Measurements from ENCODE around the gene MAP3K14. TPM values are rescaled to one million over a fixed set of nuclear protein-coding genes. Genes with fewer than 3 reads are reported as not detected.

Gene MAP3K14
- total RNA-seq, 2 experiments from 2014 or later: 31.6 to 31.9 TPM

- intact Hi-C loops (cut with micrococcal nuclease): no loop called here
- no peak for TF ChIP-seq CTCF (IDR thresholded peaks at IDR 0.05)
- Mint-ChIP-seq H3K4me1 (ENCODE audit: low read depth) (peaks cover 50% of the 10 kb centered on the region), H3K27me3 (no peaks in the 10 kb centered on the region), H3K4me3 (peak overlapping the region; percentile 88), H3K36me3 (ENCODE audit: low read depth) (peaks cover 57% of the 10 kb centered on the region), H3K9me3 (no peaks in the 10 kb centered on the region), H3K27ac (peak overlapping the region; percentile 91)
- ATAC-seq (no peak), DNase-seq (no peak)
- CTCF ChIA-PET: interaction anchor here (1.0 to 5.3 kb wide), 9 partner anchors 10 to 111 kb away, joined by 3 to 43 read pairs (median 15); partner anchors contain the start of genes ACBD4 and FMNL1
- POLR2A ChIA-PET: interaction anchor here (0.7 to 23.2 kb wide), 7 partner anchors 12 to 98 kb away, joined by 3 to 399 read pairs (median 8); partner anchors contain the start of genes FMNL1 and HEXIM1
Observed at GRCh38 chr17:45246338-45246737, 70.5 kb downstream of the MAP3K14 start.

GRCh38 chr17:45244725-45245656 is 71.8 kb downstream of the MAP3K14 start:
- no peak for TF ChIP-seq CTCF (IDR thresholded peaks at IDR 0.05)
- Mint-ChIP-seq H3K36me3 (ENCODE audit: low read depth) (peaks cover 56% of the 10 kb centered on the region), H3K9me3 (no peaks in the 10 kb centered on the region), H3K27ac (peak overlapping the region; percentile 46), H3K27me3 (no peaks in the 10 kb centered on the region), H3K4me3 (no peak overlapping the region), H3K4me1 (ENCODE audit: low read depth) (peaks cover 41% of the 10 kb centered on the region)
- ChIA-PET CTCF (interaction anchor here (1.0 to 5.3 kb wide), 6 partner anchors 9 to 110 kb away, joined by 6 to 43 read pairs (median 18); partner anchors contain the start of genes ACBD4 and FMNL1), POLR2A (interaction anchor here (1.0 to 23.2 kb wide), 4 partner anchors 13 to 97 kb away, joined by 3 to 399 read pairs (median 24); partner anchors contain the start of genes FMNL1 and HEXIM1)
- no peak for DNase-seq
- intact Hi-C loops (cut with micrococcal nuclease): no loop called here
- ATAC-seq: no peak

GRCh38 chr17:45243750-45244149 is 73.1 kb downstream of the MAP3K14 start:
- Mint-ChIP-seq H3K4me3 (no peak overlapping the region), H3K36me3 (ENCODE audit: low read depth) (peaks cover 56% of the 10 kb centered on the region), H3K27me3 (no peaks in the 10 kb centered on the region), H3K4me1 (ENCODE audit: low read depth) (peaks cover 32% of the 10 kb centered on the region), H3K27ac (peak overlapping the region; percentile 11), H3K9me3 (no peaks in the 10 kb centered on the region)
- ATAC-seq (no peak), DNase-seq (no peak)
- ChIA-PET CTCF (interaction anchor here (1.2 to 3.2 kb wide), 5 partner anchors 9 to 108 kb away, joined by 3 to 16 read pairs (median 8); partner anchors contain the start of gene ACBD4), POLR2A (interaction anchor here (1.0 to 23.2 kb wide), 5 partner anchors 20 to 146 kb away, joined by 3 to 399 read pairs (median 3); partner anchors contain the start of gene FMNL1)
- intact Hi-C loops (cut with micrococcal nuclease): no loop called here
- TF ChIP-seq CTCF (IDR thresholded peaks at IDR 0.05): no peak

GRCh38 chr17:45242029-45242414 is 74.8 kb downstream of the MAP3K14 start:
- ChIA-PET POLR2A (interaction anchor here (1.7 to 23.2 kb wide), 2 partner anchors 19 to 70 kb away, joined by 4 to 399 read pairs; partner anchors contain the start of gene FMNL1), CTCF (interaction anchor here (1.0 to 3.2 kb wide), 5 partner anchors 11 to 92 kb away, joined by 3 to 16 read pairs (median 3); no protein-coding TSS in a partner anchor)
- Mint-ChIP-seq H3K4me3 (no peak overlapping the region), H3K27me3 (no peaks in the 10 kb centered on the region), H3K9me3 (no peaks in the 10 kb centered on the region), H3K27ac (peak overlapping the region; percentile 46), H3K4me1 (ENCODE audit: low read depth) (peaks cover 31% of the 10 kb centered on the region), H3K36me3 (ENCODE audit: low read depth) (peaks cover 65% of the 10 kb centered on the region)
- DNase-seq: no peak
- intact Hi-C loops (cut with micrococcal nuclease): no loop called here
- ATAC-seq: no peak
- no peak for TF ChIP-seq CTCF (IDR thresholded peaks at IDR 0.05)
